Activated CD4-positive, CD25-positive, alpha-beta regulatory T cell treated with anti-CD3 and anti-CD28 coated beads, Interleukin-2, amount 50 U/mL, for 24 hours (primary cell): Measurements from ENCODE around the gene MYO3B.

Experiments used
- ATAC-seq, 2 donors: fragments of 150-1000 bp; cut with Tn5 transposase; one replicate each; pipeline ENCODE4 v1.10.0; 2021; ENCODE audit warnings: mild to moderate bottlenecking in 1 of 2, moderate library complexity in 1 of 2

Gene MYO3B

DNA sequence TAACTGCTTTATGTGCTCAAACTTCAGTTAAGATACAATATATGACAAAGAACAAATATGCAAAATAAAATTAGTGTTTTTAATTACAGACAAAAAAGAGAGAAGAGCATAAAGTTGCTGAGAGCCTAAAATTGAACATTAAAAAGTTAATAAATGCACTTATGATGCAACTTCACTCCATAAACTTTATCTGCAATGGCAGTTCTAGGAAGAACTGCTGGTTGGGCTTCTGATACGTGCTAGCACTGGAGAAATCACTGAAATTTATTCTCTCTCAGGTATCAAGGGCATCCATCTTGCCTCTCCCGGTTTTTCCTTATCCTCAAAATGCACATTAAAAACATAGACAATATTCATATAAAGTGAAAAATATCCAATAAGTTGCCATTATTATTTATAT lies 35.7 kb downstream of the MYO3B start:
- no peak for ATAC-seq

DNA sequence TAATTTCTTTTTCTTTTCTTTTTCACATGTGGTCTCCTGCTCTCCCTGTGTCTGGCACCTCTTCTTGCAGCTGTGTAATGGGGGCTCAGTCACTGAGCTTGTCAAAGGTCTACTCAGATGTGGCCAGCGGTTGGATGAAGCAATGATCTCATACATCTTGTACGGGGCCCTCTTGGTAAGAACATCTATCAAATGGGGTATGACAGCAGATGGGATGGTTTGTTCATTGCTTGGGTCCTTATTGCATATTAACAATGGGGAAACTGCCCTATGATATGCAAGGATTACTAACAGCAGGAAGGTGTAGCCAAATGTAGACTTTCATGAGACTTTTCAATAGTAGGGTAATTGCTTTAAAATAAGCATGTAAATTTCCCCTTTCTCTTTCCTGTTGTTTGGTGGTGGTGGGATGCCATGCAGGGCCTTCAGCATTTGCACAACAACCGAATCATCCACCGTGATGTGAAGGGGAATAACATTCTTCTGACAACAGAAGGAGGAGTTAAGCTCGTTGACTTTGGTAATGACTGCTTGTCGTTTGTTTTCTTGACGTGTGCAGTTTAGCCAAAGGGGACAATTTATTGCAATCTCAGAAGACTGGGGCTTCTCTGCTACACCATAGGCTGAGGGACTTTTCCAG lies 36.5 kb downstream of the MYO3B start:
- no peak for ATAC-seq

DNA sequence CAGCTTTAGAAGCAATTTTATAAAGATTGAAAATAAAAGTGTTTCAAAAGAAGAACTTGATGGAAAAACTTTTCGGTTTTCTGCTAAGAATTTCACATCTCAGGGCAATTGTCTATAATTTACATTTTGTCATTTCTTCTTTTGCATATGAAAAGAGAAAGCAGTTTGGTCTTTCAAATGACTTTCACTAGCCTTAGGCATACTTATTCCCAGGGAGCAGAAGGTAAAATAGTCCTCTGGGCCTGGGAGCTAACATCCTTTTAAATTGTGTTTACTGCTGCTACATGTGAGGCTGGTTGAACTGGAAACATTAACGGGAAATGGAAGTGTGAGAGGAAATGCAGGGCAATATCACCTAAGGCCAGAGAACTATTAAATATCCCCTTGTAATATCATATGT lies 37.1 kb downstream of the MYO3B start:
- no peak for ATAC-seq

DNA sequence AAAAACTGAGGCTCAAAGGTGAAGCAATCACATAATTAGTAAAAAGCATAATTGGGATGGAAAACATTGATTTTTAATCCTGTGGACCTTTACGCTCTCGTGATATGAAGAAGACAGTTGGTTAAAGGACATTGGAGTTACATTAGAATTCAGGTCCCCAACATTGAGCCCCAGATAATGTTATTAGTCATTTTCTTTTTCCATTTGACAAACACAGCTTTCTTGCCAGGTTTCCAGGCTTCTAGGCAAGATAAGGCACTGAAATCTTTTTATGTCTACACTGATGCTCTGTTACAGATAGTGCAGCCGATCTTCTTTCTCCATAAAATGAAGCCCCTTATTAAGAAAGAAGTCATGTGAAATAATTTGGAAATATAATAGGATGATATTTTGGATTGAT lies 38.5 kb downstream of the MYO3B start:
- no peak for ATAC-seq

DNA sequence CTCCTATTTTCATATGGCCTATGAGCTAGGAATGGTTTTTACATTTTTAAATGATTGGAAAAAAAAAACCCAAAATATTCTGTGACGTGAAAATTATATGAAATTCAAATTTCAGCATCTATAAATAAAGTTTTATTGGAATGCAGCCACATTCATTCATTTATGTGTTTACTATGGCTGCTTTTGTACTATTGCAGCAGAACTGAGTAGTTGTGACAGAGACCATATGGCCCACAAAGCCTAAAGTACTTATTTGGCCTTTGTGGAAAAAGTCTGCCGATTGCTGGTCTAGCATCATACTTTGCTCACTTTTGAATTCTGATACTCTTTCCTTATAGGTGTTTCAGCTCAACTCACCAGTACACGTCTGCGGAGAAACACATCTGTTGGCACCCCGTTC lies 39.0 kb downstream of the MYO3B start:
- ATAC-seq = no peak

DNA sequence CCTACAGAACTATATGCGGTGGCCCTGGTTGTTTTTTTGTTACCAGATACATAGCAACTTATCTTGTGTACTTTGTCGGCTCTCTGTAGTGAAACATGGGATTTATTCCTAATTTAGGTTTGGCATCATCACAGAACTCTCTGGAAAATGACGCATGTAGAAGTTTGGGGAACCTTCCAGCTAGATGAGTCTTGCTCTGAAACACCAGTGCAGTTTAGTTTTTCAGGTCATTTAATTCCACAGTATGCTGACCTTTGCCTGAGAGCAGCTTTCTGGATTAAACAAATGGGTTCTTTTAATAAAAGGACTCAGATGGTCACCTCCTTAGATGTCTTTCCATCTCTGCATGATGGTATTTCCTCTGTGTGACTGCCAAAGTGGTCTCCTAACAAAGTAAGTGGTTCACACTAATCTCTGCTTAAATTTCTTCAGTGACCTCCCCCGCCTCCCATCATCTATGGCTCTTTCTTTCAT lies 39.9 kb downstream of the MYO3B start:
- ATAC-seq = no peak

DNA sequence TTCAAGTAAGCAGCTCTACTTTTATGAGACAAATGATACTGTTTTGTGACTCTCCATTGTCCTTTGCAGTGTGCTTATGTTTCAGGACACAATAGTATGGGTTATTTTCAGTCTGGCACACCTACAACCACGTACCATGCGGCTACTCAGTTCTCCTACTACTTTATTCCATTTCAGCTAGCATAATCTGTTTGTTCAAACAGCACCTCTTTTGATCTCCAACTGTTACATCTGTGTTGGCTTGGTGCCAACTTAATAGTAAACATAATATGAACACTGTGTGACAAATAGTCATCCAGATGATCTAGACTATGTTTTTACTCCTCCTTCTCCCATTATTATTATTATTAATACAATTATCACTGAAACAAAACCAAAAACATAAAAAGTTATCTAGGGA lies 40.5 kb downstream of the MYO3B start:
- ATAC-seq = no peak

DNA sequence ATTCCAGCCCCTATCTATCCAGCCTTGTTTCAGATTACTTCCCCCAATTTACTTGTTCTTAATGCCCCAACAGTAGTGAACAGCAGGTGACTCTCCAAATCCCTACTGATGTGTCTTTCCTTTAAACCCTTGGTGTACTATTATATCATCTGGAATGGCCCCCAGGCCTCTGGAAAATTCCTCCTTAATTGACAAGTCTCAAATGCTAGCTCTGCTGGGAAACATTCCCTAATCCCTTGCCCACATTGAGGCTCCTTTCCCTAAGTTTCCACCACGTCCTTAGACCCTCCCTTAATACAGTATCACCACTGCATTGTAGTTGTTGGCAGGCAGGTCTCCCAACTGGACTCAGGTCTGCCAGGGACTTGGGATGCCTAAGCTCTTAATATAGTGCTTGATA lies 41.0 kb downstream of the MYO3B start:
- ATAC-seq = no peak

DNA sequence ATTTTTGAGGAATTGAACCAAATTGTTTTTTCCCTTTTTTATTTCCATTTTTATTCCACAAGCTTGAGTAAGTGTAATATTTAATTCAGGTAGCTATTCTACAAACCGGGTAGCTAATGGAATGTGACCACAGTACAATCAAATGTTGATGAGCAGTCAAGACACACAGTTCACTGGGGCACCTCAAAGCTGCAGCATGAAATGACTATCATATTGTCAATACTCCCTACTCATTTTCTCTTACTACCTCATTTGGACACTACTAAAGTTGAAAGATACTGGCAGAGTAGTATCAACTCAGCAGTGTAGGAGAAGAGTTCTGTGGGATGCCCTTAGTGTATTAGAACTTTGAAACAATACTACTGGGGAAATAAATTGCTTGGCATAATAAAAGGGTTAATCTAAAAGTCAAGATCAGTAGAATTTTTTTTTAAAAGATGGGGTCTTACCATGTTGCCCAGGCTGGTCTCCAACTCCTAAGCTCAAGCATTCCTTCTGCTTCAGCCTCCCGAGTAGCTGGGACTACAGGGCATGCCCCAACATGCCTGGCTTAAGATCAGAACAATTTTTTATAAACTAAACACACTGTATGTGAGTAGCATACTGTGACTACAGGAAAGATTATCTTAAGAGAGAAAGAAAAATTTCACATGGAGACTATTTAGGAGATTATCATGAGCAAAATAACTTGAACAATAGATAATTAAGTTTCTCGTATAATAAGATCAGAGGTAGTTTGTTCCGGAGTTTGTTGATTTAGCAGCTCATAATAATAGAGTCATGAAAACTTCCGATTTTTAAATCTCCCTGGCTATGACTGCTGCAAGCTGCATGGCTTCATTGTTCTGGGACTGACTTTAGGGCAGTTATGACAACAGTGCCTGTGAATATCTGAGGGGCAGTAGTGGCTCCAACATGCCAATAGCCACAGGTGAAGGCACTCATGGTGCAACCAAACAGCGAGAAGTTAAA lies 43.7 kb downstream of the MYO3B start:
- ATAC-seq = no peak

DNA sequence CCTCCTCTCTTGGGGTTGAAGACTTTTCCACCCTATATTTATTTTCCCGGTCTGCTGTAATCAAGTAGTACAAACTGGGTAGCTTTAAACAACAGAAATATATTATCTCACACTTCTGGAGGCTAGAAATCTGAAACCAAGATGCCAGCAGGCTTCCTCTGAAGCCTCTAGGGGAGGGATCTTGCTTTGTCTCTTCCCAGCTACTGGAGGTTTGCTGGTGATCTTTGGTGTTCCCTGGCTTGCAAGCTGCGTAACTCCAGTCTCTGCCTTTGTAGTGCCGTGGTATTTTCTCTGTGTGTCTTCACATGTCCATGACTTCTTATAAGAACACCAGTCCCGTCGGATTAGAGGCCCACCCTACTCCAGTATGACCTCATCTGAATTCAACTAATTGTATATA lies 44.4 kb downstream of the MYO3B start:
- ATAC-seq = no peak

DNA sequence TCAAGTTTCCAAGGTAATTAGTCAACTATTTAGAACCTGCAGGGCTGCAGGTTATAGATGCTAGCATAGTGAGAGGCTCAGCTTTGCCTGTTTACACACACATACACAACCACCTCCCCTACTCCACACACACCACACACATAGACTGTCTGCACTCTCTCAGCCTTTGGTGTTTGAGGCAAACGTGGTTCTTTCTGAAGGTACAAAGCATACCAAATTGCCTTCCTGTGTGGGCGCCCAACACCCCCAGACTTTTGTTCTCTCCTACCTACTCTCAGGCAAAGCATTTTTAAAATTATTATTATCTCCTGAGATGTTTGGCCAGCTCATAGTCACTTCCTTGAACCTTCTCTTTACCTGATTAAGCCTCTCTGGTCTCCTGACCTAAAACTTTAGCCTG lies 44.9 kb downstream of the MYO3B start:
- no peak for ATAC-seq

DNA sequence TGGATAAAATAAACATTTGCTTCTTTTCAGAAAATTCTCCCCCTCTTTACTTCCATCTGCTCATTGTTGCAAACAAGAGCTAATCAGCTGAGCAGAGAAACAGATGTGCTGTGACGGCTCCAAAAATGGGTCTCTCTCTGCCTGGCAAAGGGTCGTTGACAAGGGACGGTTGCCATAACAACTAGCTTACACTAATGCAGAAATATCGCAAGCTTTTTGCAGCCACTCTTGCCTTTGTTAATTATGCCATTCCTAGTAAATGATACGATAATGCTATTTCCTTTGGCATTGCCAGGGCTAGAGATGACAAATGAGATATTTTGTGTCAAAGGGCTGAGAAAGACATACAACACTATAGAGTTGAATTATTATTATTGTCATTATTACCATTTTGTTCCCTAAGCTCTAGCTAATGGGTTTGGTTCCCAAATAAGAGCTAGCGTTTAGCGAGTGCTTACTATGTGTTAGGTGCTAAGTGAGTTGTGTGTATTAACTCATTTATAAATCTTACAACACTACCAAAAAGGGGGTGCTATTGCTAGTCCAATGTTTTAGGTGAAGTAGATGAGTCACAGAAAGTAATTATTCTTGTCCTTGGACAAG lies 46.8 kb downstream of the MYO3B start:
- ATAC-seq = no peak

DNA sequence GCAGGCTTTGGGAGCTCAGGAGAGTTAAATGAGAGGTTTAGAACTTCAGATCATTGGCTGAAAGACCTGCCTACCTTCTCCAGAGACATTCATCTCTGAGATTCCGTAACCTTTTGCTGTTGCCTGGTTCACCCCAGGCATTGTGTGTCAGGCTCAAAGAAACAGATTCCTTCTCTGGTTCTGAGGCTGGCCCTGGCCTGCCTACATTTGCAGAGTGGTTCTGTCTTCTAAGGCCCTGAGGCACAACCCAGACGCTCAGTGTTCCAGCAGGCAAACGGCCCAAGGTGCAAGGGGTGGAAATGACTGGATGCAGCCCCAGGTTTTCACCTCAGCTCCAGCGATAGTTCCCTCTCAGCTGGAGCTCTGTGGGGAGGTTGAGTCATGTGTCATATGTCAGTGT lies 48.3 kb downstream of the MYO3B start:
- ATAC-seq = no peak

DNA sequence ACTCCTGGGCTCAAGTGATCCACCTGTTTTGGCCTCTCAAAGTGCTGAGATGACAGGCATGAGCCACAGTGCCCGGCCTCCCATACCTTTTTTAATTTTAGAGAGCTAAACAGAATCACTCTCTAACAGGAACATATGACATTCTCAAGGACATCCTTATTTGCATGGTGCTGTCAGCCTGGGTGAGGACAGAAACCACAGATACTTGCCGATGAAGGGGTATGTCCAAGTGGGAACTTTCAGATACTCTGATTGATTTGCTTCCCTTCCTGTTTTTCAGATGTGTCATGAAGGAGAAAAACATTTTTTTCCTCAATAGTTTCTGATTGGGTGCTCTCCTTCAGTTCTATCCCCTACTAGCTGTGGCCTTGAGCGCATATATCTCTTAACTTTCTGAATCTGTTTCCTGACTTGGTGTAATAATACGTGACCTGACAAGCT lies 49.6 kb downstream of the MYO3B start:
- no peak for ATAC-seq

DNA sequence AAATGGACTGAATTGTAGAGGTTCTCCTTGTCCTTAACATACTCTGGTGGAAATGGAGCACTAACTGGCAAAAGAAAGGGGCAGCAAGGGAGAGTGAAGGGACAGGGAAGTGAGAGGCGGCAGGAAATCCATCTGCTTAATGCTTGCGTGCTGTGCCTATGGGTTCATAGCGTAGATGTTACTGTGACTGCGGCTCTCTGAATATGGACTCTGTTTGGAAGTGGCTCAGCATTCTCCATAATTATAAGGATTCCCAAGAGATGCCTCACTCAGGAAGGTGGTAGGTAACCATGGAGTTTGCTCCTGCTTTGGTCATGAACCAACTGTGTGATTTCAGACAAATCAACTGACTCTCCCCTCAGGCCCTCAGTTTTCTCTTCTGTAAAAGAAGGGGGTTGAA lies 50.0 kb downstream of the MYO3B start:
- ATAC-seq = no peak

DNA sequence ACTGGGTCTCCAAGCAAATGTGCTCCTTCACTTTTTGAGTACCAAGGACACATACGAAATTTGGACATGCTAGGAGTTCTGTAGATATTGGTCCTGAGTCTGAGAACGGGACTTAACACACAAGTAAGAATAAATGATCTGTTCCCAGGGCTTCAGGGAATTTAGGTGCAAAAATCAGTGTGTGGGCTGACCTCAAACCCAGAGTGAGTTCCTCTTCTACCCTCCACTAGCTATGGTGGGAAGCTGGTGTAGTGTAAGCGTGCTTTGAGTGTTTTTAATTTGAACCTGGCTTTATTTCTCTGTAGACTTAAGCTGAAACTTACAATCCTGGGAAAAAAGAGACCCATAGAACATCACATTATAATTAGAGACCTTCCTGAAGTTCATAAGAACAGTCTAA lies 50.5 kb downstream of the MYO3B start:
- no peak for ATAC-seq

DNA sequence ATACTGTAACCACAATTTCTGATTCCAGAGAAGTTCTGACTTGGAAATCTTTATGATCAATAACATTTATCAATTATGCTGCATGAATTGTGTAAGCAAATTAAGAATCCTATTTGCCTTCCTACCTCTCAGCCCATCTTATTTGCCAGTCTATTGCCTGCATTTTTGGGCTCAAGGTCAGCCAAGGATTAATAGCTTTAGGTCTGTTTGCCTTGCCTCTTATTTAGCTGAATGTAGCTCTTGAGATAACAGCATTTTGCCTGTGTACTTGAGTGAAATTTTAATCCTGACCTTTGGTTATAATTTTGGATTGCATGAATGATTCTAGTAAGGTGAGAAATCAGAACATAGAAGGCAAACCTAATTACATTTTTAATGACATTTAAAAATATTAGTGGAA lies 51.2 kb downstream of the MYO3B start:
- ATAC-seq = no peak

DNA sequence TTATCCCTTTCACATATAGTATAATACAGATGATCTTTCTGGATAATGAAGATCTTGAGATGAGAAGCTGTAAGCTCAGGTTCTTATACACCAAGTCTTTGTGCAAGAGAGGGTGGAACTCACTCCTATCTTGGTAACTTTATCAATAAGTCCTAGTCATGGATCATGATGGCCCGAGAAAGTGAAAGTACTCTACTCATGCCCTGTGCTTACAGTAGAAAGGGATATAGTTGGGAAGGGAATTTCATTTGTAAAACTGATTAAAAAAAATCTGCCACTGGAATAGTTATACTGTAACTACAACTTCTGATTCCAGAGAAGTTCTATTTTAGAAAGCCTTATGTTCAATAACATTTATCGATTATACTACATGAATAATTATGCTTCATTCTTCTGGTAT lies 51.8 kb downstream of the MYO3B start:
- ATAC-seq = no peak

DNA sequence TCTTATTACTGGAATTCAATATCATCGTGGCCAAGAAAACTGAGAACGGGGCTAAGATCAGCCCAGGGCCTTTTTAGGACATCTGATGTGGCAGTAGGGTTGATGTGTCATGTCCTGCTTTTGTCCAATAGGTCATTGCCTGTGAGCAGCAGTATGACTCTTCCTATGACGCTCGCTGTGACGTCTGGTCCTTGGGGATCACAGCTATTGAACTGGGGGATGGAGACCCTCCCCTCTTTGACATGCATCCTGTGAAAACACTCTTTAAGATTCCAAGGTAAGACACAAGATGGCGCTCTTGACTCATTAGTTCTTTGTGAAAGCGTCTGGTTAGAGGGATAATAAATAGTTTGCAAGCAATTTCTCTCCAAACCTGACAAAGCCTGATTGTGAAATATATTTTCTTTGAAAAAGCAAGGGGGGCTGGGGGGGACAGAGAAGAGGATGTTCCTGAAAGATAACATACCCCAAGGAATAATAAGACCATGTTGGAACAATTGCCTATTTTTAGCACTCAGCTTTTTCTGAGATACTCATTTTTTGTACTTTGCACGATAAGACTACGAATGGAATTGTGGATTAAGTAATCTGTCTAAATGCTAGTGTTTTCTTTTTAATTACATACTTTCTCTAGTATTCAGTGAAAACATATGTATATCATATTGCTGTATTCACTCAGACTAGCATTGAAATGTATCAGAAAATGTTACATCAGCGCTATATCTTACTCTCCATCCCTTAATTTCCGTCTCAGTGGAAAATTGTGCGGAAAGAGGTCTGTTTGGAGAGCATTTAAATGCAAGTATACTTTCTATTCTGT lies 58.1 kb downstream of the MYO3B start:
- no peak for ATAC-seq

DNA sequence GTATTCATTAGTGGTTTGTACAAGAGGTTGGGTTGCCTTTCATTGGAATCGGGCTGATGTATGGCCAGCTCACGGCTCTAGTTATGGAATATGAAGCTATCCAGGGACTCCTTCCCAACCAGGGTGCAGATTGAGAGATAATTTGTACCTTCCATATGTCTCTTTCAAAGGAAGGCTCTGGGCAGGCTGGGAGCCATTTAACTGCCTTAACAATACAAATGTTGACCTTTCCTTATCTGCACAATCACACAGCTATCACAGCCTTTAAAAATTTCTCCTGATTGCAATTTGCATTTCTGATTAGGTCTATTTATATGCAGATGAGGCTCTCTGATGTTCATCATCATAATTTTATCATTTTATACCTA lies 58.7 kb downstream of the MYO3B start:
- ATAC-seq = no peak

DNA sequence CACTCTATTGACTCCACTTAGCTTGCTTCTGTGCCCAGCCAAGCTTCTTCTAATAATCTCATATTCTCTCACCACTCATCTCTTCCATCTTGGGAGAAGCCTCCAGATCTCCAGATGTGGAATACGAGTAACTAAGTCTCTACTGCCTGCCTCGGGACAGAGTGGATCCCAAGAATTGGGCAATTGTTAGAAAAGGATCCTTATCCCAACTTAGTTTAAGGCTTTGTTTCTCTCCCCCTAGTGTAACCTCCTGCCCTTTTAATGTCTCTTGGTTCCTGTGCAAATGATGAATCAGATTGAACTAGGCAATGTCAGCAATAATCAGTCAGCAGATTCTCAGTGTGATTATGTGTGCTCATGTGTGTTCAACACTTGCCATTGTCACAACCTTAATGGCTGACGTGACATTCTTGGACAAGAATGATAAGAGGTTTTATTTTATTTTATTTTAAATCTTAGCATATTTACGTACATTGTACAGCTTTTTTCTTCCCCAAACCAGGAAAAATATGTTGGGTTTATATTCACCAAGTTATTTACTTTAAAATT lies 59.7 kb downstream of the MYO3B start:
- ATAC-seq = no peak

DNA sequence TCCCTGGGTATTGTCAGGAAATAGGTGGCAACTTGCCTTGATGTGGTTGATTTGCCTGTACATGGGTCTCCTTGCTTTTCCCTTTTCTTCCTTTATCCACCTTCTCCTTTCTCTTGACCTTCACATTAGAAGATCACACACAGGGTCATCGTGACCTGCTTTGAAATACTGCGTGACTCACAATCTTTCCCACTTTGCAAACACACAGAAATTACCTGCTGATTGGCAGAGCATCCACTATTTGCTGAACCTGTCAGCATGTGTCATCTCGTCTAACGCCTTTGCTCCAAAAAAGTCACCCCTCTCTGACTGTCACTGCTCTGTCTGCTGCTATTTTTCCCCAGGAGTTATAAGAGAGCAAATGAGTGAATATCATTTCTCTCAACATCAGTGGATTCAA lies 60.8 kb downstream of the MYO3B start:
- ATAC-seq = no peak

DNA sequence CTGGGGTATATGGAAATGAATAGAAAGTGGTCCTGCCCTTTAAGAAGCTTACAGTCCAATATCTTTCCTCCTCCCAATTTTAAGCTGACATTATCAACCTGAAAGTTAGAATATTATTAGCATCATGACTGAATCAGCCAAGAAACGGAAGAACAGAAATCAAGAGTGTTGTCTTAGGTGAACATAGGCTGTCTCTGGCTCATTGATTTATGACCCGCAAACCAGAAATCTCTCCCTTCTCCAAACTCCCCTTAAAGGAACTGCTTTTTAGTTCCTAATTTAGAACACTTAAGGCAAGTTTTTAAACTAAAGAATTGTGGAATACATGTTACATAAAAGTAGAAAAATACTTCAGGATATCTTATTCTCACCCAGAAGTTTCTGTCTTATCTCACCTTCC lies 62.7 kb downstream of the MYO3B start:
- ATAC-seq = no peak
